ENCODE measurements around the gene UCK1.

UCK1 gene

DNA sequence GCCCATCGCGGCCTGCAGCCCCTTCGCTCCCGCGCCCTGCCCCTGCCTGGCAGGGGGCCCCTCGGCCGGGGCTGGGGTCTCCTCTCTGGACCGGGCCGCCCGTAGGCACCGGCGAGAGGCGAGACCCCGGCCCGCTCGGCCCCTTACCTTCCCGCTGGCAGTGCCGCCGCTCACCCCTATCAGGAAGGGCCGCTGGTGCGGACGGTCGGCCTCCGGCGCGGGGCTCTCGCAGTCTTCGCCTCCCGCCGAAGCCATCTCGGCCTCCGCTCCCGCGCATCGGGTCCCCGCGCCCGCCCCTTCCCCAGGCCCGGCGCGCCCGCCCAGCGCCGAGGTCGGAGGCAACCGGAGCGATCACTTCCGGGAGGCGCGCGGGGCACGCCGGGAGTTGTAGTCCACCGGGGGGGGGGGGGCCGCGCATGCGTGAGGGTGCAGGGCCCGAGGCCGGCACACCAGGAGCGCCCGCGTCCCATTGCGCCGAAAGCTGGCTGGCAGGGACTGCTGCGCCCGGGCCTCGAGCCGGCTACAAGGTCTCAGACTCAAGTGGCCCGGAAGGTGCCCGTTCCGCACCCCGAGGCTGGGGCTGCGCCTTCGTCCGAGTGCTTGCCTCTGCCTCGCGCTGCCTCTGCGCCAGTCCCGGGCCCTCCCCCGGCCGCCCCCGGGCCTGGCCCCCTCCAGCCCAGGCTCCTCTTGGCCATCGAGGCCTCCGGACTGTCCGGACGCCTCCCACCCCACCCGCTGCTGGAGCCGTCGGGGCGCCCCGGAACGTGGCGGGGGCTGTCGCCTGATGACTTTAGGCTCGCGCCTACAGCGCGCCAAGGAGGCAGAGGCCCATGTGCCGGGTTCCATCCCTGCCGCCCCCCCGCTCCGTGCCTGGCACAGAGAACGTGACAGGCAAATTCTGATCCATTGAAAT lies at the start of gene UCK1:
UCK1 (minus strand) TSS at position 344 of the 913 bp plus-strand sequence; CDS start at position 255, 89 bp downstream.
- DNase-seq: peak; percentile 72 to 79

DNA sequence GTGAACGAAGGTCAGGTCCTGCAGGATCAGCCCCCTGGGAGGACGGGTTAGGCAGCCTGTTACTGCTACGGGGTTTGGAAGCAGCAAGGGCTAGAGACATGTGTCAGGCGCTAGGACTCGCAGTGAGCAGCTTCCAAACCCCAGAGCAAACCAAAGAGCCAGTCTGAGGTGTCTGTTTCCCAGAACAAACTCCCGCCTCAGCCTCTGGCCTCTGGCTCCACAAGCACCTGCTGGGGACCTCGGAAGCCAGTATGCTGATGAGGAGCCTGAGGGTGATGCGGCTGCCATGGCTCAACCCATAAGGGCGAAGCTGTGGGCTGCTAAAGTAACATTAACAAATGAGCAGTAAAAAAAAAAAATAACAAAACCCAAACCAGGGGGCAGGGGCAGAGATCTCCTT lies 49.3 kb upstream of the UCK1 start:
- no peak for DNase-seq

DNA sequence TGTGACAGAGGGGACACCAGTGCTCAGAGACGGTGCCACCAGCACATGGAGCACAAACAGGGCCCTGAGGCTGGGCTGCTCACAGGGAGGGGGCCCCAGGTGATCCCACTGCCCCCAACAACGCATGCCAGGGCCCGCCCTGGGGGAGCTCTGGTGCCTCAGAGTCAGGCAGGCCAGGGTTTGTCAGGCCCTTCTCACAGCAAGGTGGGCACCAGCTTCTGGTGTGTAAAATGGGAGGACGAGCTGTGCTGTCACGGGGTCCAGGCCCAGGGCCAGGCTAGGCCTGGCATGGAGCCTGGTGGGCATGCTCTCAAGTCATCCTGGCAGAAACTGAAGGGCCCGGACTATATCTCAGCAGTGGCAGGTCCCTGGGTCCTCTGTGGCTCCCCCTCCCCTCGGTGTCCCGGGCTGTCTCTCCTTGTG lies 48.7 kb upstream of the UCK1 start:
- no peak for DNase-seq

DNA sequence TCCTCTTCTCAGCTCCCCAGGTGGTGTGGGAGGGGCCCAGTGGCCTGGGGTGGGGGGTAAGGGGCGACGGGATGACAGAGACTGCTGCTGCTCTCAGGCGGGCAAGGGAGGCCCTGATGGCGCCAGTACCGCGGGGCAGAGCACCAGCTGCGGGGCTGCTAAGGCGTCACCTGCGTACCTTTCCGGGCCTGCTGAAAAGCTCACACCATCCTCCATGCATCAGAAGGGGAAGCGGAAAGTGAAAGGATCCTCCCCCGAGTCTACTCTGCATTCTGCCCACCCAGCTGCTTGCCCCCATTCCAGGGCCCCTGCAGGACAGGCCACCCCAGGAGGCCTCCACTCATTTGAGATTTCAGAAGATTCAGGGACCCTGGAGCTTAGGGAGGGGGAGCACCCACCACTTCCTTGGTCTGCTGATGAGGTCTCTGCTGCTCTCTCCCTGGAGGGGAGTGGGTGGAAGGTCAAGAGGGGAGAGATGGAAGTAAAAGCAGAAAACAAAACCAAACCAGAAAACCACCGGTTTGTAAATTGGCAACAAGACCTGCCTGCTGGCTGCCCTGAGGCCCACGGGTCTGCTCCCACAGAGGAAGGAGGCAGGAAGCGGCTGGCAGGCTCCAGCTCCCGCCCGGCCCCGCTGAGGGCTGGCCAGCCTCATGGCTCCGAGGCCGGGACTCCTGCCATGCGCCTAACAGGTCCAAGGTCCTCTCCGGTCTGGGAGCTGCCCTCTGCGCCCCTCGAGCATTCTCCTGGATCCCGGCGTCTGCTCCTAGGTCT lies 47.9 kb upstream of the UCK1 start:
- peak; percentile 64 for DNase-seq

DNA sequence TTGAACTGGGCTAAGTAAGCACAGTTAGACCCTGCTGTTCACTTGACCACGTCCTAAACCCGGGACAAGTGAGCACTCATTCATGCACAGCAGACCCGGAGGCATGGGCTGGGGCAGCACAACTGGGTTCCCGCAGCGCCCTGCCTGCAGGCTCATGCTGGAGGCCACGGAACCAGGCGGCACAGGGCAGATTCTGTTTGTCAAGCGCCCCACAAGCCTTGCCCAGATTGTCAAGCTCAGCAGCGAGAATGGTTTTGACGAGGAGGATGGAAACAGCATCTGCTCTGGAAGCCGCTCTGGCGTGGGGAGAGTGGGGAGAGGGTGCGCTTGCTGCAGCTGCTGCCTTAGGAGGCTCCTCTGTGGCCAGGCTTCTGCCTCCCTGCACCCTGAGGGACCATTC lies 47.0 kb upstream of the UCK1 start:
- DNase-seq: no peak

DNA sequence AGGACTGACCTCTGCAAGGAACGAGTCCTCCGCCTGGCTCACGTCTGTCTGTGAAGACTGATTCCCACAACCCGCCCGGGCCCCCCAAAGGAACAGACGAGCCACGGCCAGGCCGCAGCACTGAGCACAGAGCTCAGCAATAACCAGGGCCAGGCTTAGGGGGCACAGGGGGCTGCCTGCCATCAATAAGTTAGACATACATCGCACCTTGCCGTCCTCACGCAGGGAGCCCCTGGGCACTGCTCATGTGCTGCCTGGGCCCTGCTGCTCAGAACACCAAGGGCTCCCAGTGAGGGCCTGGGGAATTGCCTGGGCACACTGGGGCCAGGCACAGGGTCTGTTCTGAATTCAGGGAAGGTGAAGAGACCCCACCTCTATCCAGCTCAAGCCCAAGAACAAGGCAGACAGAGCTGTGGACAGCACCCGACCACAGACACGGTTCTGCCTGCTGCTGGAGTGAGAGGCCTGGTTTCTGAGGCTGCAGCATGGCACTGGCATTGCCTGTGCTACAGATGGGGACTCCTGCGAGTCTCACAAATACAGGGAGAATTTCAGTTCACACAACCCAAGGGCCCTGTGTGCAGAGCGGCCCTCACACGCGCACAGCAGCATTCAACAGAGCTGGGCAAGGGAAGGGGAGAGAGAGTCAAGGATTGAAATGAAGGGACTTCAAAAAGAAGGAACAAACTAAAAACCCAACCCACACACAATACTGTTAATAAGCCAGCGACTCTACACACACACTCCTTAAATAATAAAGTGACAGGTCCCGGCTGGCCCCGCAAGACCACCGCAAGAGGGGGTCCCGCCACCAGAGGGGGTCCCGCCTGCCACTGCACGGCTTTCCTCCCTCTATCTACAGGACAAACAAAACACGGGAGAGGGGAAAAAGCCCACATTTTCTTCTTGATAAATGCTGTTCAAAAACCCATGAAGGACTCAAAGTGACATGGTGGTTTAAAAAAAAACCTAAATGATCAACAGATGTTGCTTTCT lies 46.2 kb upstream of the UCK1 start:
- no peak for DNase-seq

DNA sequence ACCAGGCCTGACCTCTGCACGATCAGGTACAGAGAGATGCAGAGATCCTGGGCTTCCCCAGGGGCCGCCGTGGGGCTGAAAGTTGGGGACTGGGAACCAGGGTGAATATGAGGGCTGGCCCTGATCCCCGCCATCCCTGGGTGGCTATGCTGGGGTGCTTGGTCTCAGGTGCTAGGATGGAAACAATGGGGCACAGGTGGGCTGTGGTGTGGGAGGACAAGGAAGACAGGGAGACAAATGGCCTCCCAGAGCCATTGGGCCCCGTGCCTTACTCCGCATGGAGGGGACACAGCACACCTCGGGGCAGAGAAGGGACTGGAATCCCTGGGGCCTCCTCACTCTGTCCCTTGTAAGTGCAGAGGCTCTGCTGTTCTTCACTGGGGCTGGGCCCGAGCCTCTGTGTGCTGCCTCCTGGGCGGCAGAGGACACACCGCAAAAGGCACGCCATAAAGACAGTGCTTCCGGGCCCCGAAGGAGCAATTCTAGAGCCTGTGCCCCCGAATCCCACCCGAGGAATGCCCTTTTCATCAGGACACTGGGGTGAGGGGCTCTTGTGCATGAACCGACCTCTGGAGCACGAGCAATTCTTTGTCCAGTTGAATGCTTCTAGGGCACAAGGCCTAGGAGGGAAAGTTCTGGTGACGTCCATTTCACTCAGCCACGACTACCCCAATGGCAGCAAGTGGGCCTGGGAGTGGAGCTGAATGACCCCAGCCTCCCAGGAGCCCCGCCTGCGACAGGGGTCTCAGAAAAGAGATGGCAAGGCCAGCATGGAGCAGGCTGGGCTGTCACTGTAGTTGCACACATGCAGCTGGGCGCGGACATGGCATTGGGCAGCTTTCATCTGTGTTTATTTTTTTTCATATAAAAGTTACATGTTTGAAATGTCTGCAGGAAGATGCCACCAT lies 45.1 kb upstream of the UCK1 start:
- DNase-seq: no peak

DNA sequence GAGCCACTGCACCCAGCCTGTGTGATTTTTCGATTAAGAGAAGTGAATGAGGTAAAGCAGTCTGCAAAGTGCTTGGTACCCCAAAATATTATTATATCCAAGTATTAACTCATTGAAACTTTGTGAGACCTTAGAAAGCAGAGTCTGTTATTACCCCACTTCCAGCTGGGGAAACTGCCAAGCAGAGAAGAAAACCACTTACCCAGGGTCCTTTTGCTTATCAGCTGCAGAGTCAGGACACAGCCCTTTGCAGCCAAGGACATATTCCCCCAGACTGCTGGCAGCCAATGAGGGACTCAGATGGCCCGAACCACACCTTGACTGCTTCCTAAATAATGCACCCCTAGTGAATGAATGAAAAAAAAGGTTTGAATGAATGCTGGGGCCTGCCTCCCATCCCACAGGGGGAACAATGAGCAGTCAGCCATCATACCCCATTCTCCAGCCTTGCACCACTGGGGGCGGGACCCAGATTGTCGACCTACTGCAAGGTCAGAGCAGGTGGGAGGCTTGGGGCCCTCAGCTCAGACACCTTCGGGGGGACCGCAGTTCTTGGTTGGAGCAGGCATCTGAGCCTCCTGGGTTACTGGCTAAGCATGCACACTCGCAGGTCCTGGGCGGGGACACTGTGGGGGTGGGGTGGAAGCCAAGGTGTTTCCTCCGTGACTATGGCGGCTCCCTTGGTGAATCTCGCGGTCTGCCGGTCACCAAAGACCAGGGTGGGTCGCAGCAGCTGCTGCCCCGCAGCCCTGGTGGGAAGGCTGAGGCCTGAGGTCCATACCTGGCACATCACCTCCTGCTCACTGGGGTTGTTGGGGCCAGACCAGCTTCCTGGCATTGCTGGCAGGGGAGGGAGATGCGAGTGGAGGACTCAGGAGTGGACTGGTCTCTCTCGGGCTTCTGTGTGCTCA lies 43.9 kb upstream of the UCK1 start:
- no peak for DNase-seq

DNA sequence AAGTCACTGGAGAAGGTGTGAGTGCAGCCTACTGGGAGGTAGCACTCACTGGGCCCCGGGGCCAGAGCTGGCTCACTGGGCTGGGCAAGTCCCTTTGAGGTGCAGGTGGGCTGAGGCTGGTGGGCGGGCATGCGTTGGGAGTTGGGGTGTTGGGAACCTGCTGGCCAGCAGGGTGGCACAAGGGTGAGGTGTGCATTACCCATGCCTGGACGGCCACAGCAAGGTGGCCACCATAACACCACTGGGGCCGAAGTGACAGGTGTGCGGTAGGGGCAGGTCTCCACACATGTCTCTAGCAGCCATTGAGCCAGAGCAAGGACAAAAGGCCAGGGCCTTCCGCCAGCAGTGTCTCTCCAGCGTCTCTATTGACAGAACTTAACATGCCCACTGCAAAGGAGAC lies 36.8 kb upstream of the UCK1 start:
- no peak for DNase-seq

DNA sequence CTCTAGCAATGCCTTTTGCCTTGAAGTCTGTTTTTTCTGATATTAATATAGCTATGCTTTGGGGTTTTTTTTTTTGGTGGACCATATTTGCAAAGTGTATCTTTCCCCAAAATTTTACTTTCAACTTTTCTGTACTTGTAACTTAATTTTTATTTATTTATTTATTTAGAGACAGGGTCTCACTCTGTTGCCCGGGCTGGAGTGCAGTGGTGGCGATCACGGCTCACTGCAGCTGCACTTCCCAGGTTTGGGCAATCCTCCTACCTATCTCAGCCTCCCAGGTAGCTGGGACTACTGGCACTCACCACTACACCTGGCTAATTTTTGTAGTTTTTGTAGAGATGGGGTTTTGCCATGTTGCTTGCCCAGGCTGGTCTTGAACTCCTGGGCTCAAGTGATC lies 35.1 kb upstream of the UCK1 start:
- DNase-seq: no peak

DNA sequence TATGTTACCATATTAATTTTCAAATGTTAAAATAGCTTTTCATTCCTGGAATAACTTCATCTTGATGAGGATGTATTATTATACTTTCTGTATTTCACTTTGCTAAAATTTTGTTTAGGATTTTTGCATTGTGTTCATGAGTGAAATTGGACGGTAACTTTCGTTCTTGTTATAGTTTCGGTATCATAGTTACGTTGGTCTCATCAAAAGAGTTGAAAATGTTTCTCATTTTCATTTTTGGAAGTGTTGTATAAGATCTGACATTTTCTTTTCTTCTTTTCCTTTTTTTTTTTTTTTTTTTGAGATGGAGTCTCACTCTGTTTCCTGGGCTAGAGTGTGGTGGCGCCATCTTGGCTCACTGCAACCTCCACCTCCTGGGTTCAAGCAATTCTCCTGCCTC lies 34.3 kb upstream of the UCK1 start:
- DNase-seq: no peak

DNA sequence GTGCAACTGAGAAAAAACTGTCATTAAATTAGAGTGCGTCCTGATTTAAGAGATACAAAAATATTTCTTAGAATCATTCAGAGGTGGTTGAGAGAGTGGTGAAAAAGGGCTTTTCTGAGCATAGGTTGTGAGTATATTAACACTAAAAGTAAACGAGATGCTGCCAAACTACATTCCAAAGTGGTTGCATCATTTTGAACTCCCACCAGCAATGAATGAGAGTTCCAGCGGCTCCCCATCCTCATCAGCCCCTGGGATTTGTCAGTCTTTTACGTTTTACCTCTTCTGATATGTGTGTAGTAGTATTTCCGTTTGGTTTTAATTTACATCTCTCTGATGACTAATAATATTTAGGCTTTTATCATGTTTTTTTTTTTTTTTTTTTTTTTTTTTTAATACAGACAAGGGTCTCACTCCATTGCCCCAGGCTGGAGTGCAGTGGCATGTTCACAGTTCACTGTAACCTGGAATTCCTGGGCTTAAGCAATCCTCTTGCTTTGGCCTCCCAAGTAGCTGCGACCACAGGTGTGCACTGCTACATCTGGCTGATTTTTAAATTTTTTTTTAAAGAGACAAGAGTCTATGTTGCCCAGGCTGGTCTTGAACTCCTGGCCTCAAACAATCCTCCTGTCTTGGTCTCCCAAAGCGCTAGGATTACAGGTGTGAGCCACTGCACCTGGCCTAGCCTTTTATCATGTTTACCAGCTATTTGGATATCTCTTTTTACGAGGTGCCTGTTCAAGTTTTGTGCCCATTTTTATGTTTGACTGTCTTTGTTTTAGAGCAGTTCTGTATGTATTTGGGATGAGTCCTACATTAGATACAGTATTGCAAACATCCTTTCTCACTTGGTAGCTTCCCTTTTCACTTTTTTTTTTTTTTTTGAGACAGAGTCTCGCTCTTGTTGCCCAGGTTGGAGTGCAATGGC lies 31.2 kb upstream of the UCK1 start:
- no peak for DNase-seq

DNA sequence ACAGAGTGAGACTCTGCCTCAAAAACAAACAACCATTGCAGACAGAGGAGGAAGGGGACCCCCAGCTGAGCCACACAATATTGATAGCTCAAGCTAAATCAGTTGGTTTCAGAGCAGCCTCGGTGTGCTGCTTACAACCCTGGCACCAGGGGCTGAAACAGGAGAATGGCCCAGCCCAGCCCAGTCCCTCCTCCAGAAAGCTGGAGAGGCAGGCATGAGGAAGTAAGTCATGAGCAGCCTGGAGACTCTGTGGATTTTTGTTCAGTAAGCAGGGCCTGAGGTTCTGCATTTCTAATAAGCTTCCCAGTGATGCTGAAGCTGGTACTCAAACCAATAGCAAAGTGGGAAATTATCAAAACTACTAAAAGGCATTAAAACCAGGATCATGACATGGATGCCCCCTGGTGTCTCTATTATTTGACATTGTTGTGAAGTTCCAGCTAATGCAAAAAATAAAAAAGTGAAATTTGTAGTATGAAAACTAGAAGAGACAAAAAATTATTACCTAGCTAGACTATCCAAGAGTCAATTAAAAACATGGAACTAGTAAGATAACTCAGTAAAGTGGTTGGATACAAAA lies 28.4 kb upstream of the UCK1 start:
- DNase-seq: peak in 1 of 2 donors; percentile 27

DNA sequence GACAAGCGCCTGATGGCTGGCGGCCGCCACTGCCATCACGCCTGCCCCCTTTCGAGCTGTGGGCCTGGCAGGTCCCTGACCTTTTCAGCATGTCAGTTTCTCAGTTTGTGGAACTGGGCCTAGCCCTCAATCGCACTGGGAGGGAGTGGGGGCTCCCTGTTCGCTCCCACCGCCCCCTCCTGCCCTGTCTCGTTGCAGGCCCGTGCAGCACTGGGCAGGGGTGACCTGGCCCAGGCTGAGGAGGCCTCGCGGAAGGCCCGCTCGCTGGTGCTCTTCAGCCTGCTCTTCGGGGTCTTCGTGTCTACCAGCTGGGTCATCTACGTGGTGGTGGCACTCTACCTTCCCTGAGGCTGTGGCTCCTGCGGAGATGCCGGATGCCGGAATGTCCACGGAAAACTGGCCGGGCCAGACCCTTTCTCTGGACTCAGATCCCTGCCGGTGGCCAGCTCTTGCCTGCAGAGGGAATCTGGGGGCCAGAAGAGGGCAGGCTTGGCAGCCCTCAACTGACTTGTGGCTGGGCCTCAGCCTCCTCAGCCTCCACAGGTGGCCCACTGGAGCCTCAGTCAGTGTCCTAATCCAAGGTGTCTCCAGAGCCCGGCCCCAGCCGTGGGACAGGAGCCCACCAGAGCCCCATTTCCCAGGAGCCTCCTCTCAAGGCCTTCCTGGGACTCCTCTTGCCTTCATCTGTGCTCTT lies 26.9 kb upstream of the UCK1 start:
- DNase-seq: no peak

DNA sequence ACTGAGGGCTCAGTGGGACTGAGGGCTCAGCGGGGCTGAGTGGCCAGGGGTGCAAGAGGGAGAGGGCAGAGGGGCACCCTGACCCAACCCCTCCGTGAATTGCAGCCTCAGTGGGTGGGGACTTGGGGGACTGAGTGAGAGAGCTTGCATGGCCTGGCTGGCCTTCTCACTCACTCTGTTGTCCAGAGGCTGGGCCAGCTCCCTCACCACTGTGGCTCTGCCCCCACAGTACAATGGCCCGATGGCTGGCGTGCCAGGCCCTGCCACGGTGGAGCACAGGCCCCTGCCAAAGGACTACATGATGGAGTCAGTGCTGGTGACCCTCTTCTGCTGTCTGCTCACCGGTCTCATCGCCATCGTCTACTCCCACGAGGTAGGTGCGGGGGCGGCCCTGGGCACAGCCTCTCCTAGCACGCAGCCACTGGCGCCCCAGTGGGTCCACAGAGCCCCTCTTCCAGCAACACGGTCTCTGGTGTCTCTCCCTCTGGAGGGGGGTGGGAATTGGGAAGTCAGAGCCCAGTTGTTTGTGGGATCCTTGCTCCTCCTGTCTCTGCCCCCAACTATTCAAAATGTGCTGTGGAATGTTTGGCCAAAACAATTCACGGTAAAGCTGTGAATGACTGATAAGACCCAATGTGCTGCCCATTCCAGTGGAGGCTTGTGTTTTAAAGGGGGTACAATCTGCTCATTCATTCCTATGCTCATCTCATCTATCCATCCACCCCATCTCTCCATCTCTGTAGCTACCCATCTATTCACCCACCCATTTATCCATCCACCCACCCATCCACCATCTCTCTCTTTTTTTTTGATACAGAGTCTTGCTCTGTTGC lies 25.0 kb upstream of the UCK1 start:
- no peak for DNase-seq

DNA sequence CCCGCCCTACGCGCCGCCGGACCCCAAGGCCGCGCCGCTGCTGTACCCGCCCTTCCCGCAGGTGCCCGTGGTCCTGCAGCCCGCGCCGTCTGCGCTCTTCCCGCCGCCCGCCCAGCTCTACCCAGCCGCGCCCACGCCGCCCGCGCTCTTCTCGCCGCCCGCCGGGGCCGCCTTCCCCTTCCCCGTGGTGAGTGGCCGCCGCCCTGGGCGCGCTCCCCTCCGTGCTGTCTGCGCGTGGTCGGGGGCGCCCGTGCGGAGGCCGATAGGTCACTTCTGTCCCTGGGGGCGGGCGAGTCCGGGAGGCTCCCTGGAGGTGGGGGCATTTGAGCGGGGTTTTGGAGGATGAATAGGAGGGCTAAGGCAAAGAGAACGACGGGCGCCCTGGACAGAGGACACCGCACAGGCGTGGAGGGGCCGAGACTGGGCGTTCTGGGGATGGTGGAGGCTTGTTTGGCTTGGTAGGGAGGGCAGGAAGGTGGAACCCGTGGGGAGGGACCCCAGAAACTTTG lies 23.8 kb upstream of the UCK1 start:
- DNase-seq: no peak
